Measurements from ENCODE around the gene PIGC. TPM values are rescaled to one million over a fixed set of nuclear protein-coding genes. Genes with fewer than 3 reads are reported as not detected.

The PIGC gene
- total and polyA plus RNA-seq, 10 of the 15 experiments (the other 5 are each of a cell fraction or from before 2014, with no cell fraction given): 11.0 to 37.3 (median 19.6) TPM

DNA sequence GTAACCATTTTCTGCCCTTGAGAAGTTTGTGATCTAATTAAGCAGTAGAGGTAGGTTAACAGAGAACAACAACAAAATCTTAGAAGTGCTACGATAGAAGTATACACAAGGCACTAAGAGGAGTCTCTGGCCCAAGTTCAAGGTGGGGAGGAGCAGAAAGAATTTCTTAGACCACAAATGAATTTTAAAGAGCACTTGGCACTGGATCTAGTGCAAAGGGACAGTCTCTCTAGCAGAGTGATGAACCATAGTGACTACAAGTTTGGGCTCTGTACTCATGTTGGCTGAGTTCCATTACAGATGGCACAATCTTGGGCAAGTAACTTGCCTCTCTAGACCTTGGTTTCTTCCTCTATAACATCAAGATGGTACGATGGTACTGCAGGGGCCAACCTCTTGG is 33.3 kb upstream of the PIGC start:
- in situ Hi-C loops (cut with MboI): no loop called here
- Histone ChIP-seq H4K20me1 (ENCODE audit: control insufficient read depth, insufficient read depth) (no peaks in the 10 kb centered on the region), H3K9ac (ENCODE audit: control insufficient read depth, insufficient read depth, low read length) (no peak overlapping the region), H3K9me3 (replicated peaks; ENCODE audit: control insufficient read depth, insufficient read depth, low read length) (no peaks in the 10 kb centered on the region), H3K4me1 (ENCODE audit: control insufficient read depth, insufficient read depth, low read length) (no peaks in the 10 kb centered on the region), H3K36me3 (ENCODE audit: control insufficient read depth in 2 of 2, insufficient read depth in 2 of 2, low read length in 1 of 2) (no peaks in the 10 kb centered on the region), H3K4me2 (ENCODE audit: control insufficient read depth, insufficient read depth) (no peak overlapping the region), H3K4me3 (no peak overlapping the region), H3K27ac (ENCODE audit: control insufficient read depth, insufficient read depth) (no peak overlapping the region), H2AFZ (ENCODE audit: control insufficient read depth, low read depth, low read length) (no peak overlapping the region), H3K27me3 (replicated peaks in 1 of 2; ENCODE audit: control insufficient read depth in 2 of 2, insufficient read depth in 2 of 2, low read length in 1 of 2) (no peaks in the 10 kb centered on the region; a peak in 3 of 4 replicates), H3K79me2 (ENCODE audit: control insufficient read depth, insufficient read depth, low read length) (no peaks in the 10 kb centered on the region)
- DNase-seq (ENCODE audit: low read depth, low spot score) (no peak), FAIRE-seq (no peak), ATAC-seq (no peak)
- TF ChIP-seq MLLT1 (IDR thresholded peaks at IDR 0.05): no peak
- no peak for TF ChIP-seq ASH2L (IDR thresholded peaks at IDR 0.05; ENCODE audit: borderline replicate concordance, low read depth)
- TF ChIP-seq HCFC1 (IDR thresholded peaks at IDR 0.05; ENCODE audit: low read length): no peak
- TF ChIP-seq ZBTB11 (CRISPR knock-in tag; IDR thresholded peaks at IDR 0.05): no peak
- no peak for TF ChIP-seq IKZF1 (conservative IDR thresholded peaks at IDR 0.05)
- TF ChIP-seq ZNF687 (IDR thresholded peaks at IDR 0.05): no peak
- TF ChIP-seq SP1 (IDR thresholded peaks at IDR 0.05; ENCODE audit: low read depth, low read length): no peak
- TF ChIP-seq CREM (IDR thresholded peaks at IDR 0.05; ENCODE audit: low read depth): no peak
- TF ChIP-seq MYC (IDR thresholded peaks at IDR 0.05; ENCODE audit: insufficient read depth, insufficient read length, insufficient replicate concordance, low read length, severe bottlenecking): no peak
- no peak for TF ChIP-seq SPI1 (IDR thresholded peaks at IDR 0.05; ENCODE audit: borderline replicate concordance, insufficient read depth, low read depth, low read length)
- TF ChIP-seq MTA3 (IDR thresholded peaks at IDR 0.05; ENCODE audit: borderline replicate concordance, low read length): no peak
- no peak for TF ChIP-seq ATF7 (IDR thresholded peaks at IDR 0.05; ENCODE audit: low read depth)
- TF ChIP-seq ZBED1 (IDR thresholded peaks at IDR 0.05; ENCODE audit: borderline replicate concordance): no peak
- intact Hi-C loops (cut with micrococcal nuclease; ENCODE audit: unreplicated experiment): no loop called here
- ChIA-PET RAD21 (ENCODE audit: unreplicated experiment) (no interaction called here), SMC1A (ENCODE audit: uncharacterized antibody, unreplicated experiment) (no interaction called here), POLR2A (no interaction called here), CTCF (no interaction called here)
- WGBS (ENCODE audit: insufficient coverage, insufficient replicate concordance, low lambda C conversion rate, missing lambda C conversion rate): 17% methylated on average over 2 of the region's 2 CpGs
- BruUV-seq (replicated peaks): no TSS peak

Measured in GM12878 (cell line).